HG02981 (cell line): ENCODE data around the gene DNAJC18.
"Not testable (repeated sequence)": the region's sequence is repeated elsewhere in the genome, so short reads cannot be mapped to it uniquely, and the experiment has no call there.

Source experiments
- ATAC-seq: cut with Tn5 transposase; IDR thresholded peaks from one replicate; pipeline ENCODE4 v1.9.1; 2021; ENCODE audit warnings: mild to moderate bottlenecking, moderate library complexity; ENCODE audit not compliant: unreplicated experiment

Gene DNAJC18

GRCh38 chr5:139461698-139462097 is 22.4 kb upstream of the DNAJC18 start:
- no peak for ATAC-seq

DNA sequence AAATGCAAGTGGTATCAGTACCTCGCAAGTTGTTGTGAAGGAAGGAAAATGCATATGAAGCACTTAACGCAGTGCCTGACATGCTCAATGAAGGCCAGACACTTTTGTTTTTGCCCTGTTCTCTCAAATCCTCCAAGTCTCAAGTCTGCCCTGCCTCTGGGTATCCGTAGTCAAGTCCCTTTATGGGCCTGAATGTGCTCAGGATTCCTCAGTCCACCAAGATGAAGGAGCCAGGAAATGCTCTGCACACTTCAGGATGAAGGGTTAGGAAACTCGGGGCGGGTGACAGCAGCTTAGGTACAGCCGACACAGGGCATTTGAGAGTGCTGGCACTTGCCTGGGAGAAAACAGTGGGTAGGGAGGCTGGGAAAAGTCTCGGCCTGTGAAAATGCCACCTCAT is 21.9 kb upstream of the DNAJC18 start:
- no peak for ATAC-seq

GRCh38 chr5:139460455-139460854 is 21.1 kb upstream of the DNAJC18 start:
- ATAC-seq: no peak

DNA sequence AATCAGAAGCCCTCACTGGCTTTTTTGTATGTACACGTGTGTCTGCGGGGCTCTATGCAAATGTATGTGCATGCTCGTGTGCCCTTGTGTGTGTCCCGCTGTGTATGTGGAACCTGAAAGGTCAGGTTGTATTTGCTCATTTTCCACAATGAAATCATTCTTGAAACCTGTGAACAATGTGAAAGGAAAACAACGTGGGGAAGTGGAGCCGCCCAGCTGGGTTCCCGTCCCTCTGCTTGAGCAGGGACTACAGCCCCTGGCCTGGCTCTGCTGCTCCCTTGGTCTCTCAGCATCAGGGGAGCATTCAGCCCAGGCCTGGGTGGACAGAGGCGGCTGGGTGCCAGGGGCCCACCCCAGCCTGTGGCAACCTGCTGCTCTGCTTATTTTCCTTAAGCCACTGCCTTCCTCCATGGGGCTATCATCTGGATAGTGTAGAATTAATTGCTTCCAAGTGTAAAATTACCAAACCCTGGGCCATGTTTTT is 20.2 kb upstream of the DNAJC18 start:
- no peak for ATAC-seq

DNA sequence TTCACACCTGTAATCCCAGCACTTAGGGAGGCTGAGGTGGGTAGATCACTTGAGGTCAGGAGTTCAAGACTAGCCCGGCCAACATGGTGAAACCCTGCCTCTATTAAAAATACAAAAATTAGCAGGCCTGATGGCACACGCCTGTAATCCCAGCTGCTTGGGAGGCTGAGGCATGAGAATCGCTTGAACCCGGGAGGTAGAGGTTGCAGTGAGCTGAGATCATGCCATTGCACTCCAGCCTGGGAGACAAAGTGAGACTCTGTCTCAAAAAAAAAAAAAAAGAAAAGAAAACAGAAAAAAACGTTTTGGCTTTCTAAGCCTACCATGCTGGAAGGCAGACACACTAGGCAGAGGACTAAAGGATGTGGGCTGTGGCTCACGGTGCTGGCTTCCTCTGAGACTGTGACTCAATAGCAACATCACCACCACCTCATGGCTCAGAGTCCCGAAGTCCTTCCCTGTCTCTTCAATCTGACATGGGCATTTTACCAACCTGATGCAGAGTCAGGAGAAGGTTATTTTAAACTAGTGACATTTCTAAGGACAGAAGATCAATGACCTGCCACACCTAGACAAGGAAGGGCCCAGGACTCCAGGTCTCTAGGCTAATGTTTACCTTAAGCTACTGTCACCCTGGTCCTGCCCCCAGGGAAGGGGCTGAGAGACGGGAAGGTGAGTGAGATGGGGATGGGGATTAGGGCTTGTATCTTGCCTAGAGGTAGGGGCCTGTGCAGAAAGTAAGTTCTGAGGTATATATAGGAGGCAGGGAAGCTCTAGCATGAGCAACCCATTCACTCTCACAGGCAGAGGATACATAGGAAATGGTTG is 19.5 kb upstream of the DNAJC18 start:
- peak; percentile 68 for ATAC-seq

- peak; percentile 36 for ATAC-seq
Observed at GRCh38 chr5:139457653-139458306, 18.5 kb upstream of the DNAJC18 start.

DNA sequence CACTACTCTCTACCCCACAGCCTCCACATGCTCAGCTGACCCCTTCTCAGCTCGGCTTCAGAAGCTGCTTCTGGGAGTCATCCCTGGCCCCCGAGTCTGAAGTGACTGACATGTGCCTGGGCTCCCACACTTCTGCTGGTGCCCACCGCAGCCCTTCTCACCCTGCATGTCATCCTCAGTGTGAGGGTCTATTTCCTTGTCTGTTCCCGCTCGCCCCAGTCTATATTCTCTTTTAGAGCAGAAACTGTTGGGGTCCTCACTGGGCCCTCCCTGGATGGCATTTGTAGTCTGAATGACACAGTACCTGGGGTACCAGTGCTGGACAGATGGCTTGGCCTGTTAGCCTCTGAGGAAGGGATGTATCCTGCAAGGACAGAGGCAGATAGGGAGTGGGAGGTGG is 17.9 kb upstream of the DNAJC18 start:
- no peak for ATAC-seq

DNA sequence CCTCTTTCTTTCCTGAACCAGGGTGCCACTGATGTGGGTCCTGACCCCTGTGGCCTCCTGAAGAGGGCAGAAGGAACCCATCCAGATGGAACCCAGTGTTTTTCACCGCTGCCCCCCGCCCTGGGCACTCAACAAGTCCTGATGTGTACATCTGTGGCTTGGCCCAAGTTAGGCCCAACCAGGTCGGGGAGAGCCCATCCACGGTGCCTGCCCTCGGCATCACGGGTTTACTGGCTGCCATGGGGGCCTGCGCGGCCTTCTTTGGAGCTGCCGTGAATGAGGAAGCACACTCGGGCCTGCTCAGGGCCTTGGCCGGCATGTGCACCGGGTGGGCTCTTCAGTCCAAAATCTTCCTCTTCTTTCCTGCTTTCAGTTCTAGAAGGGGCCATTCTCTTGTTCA is 17.5 kb upstream of the DNAJC18 start:
- no peak for ATAC-seq

DNA sequence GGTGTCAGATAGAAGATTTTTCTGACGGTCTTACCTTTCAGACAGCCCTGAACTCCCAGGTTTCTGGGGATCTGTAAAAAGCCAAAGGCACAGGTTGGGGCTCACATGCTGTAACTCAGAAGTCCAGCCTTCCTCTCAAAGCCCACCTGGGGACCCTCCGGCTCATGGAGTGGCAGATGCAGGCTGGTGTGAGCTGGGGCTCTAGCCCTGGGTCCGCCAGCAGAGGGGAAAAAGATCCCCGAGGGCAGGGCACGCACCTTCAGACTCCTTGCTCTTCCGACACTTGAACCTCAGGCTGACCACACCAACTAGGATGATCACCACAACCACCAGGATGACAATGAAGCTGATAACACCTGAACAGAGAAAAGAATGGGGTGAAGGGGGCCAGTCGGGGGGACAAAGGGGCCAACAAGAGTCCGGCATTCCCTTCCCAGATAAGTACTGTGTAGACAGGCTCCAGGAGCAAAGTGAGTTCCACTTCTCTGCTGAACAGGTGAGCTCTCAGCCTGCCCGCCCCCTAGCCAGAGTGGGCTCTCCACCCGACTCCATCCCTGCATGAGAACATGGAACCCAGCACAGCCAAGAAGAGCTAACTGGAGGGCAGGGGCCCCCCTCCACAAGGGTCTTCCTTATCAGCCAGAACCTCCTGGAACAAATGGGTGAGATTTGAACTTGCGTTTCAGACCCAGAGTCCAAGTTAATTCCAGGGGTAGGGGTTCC is 15.4 kb upstream of the DNAJC18 start:
- ATAC-seq: no peak

DNA sequence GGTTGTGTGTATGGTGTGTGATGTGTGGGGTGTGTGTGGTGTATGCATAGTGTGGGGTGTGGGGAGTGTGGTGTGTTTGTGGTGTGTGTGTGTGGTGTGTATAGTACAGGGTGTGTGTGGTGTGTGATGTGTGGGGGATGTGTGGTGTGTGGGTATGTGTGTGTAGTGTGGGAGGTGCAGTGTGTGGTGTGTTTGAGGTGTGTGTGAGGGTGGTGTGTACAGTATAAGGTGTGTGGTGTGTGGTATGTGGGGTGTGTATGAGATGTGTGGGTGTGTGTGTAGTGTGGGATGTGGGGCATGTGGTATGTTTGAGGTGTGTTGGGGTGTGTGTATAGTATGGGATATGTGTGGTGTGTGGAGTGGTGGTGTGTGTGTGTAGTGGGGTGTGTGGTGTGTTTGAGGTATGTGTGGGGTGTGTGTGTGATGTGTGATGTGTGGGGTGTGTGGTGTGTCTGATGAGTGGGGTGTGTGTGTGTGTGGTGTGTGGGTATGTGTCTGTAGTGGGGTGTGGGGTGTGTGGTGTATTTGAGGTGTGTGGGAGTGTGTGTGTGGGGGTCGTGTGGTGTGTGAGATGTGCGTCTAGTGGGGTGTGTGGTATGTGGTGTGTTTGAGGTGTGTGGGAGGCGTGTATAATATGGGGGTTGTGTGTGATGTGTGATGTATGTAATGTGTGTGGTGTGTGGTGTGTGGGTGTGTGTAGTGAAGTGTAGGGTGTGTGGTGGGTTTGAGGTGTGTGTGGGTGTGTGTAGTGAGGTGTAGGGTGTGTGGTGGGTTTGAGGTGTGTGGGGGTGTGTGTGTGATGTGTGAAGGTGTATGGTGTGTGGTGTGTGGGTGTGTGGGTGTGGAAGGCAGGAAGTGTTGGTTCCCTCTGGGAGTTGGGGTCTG is 14.6 kb upstream of the DNAJC18 start:
- ATAC-seq: no peak

- no peak for ATAC-seq
Observed at GRCh38 chr5:139451878-139452660, 12.7 kb upstream of the DNAJC18 start.

DNA sequence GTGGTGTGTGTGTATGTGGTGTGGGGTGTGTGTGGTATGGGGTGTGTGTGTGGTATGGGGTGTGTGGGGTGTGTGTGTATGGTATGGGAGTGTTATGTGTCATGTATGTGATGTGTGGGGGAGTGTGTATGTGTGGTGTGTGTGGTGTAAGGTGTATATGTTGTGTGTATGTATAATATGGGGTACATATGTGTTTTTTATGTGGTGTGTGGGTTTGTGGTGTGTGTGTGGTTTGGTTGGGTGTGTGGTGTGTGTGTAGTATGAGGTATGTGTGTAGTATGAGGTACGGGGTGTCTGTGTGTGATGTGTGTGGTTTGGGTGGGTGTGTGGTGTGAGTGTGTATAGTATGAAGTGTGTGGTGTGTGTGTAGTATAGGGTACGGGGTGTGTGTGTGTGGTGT is 11.9 kb upstream of the DNAJC18 start:
- no peak for ATAC-seq

- peak; percentile 57 for ATAC-seq
Observed at GRCh38 chr5:139446956-139447779, 7.8 kb upstream of the DNAJC18 start.

GRCh38 chr5:139445325-139446170 is 6.2 kb upstream of the DNAJC18 start:
- ATAC-seq: no peak

DNA sequence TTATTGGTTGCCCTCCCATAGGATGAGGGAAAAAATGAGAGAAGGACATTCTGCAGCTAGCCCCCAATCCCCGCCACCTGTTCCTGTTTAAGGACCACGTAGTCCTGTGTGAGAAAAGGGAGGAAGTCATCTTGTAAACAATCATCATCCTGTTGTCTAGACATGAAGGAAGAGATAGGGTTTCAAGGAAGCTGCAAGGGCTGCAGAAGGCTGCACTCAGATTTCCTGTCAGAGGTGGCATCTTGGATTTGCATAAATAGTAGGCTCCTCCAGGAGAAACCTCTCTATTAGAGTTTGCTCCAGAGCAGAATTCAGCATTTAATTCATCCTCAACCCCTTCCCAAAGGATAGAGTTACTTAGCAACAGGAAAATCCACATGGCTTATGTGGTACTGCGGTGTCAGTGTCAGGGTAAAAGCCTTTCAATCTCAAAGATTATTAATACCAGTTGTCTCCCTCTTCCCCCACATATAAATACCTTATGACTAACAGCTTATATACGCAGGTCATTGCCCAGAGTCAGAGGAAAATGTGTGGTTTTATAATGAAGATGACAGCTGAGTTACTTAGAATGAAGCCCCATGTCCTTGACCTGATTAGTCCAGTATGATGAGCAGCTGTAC is 4.6 kb upstream of the DNAJC18 start:
- no peak for ATAC-seq

- not testable (repeated sequence) for ATAC-seq
Observed at GRCh38 chr5:139440416-139440815, 1.1 kb upstream of the DNAJC18 start.

GRCh38 chr5:139438707-139439012 is 665 bp downstream of the DNAJC18 start:
- ATAC-seq: no peak

GRCh38 chr5:139435676-139436075 is 3.6 kb downstream of the DNAJC18 start:
- ATAC-seq: no peak
